Fibroblast of the aortic adventitia (primary cell): Measurements from ENCODE around the gene UBE2G2. TPM values are rescaled to one million over a fixed set of nuclear protein-coding genes. Genes with fewer than 3 reads are reported as not detected.

Experiments
- DNase-seq: peaks from one replicate; pipeline ENCODE4 v3.0.0-alpha.2; 2010; ENCODE audit warnings: low read depth
- H3K4me3 ChIP-seq: 2 replicates; pipeline ENCODE4 v1.5.1; 2011; ENCODE audit warnings: low read depth, mild to moderate bottlenecking, control low read depth, low read length, moderate library complexity
- CTCF ChIP-seq: IDR thresholded peaks from 2 replicates; pipeline ENCODE4 v1.5.1; 2011; ENCODE audit warnings: mild to moderate bottlenecking, low read length, control low read depth, inconsistent platforms; ENCODE audit not compliant: insufficient read depth
- total RNA-seq: library from RNA; depleted of rRNA; stranded (reverse); fragments of >200 nt; gene quantifications from 2 replicates; pipeline ENCODE4 v1.2.3, GENCODE V29; 2012; ENCODE audit warnings: low replicate concordance

UBE2G2 gene
- total RNA-seq, 1 donor: 64.2 TPM

- no peak for TF ChIP-seq CTCF
- H3K4me3 ChIP-seq: no peak overlapping the region
- no peak for DNase-seq
Observed at GRCh38 chr21:44734841-44735240, 66.8 kb downstream of the UBE2G2 start.

GRCh38 chr21:44734026-44734745 is 67.4 kb downstream of the UBE2G2 start:
- H3K4me3 ChIP-seq: no peak overlapping the region
- no peak for DNase-seq
- TF ChIP-seq CTCF: no peak

- H3K4me3 ChIP-seq: no peak overlapping the region
- DNase-seq: no peak
- TF ChIP-seq CTCF: no peak
Observed at GRCh38 chr21:44732956-44733355, 68.7 kb downstream of the UBE2G2 start.

DNA sequence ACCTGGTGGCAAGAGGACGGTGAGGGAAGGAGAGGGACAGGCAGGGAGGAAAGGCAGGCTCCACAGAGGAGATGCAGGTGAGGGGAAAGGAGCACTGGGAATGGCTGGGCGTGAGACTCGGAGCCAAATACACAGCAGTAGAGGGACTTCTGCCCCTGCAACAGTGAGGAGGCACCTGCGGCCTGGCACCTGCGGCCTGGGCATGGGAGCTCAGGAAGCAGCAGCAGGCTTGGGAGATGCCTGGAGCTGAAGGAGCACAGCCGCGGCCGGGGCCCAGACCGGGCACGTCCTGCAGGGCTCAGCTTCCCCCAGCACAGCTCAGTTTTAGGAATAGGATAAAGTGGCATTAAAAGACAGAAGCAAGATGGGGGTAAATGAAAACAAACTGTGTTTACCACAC is 69.4 kb downstream of the UBE2G2 start:
- no peak overlapping the region for H3K4me3 ChIP-seq
- TF ChIP-seq CTCF: no peak
- no peak for DNase-seq

- TF ChIP-seq CTCF: no peak
- H3K4me3 ChIP-seq: no peak overlapping the region
- no peak for DNase-seq
Observed at GRCh38 chr21:44730951-44731579, 70.6 kb downstream of the UBE2G2 start.

DNA sequence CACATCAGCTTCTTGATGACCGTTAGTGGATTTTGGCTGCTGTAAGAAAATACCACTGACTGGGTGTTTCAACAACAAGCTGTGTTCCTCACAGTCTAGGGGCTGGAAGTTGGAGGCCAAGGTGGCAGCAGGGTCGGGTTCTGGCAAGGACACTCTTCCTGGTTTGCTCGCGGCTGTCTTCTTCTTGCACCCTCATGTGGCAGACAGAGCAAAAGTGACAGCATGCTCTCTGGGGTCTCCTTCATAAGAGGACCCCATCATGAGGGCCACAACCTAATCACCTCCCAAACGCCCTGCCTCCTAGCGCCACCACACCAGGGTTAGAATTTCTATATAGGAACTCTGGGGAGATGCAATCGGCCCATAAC is 71.6 kb downstream of the UBE2G2 start:
- H3K4me3 ChIP-seq: no peak overlapping the region
- no peak for DNase-seq
- TF ChIP-seq CTCF: no peak
